Neuronal stem cell (in vitro differentiated cells): Measurements from ENCODE around the gene MAP7D2.

Source experiments
- DNase-seq: peaks from one replicate; pipeline ENCODE4 v3.0.0-alpha.2; 2013; ENCODE audit warnings: low spot score
- H2AFZ ChIP-seq: one replicate; pipeline ENCODE4 v1.6.1; 2013; ENCODE audit warnings: mild to moderate bottlenecking, low read length, inconsistent platforms
- H2AK5ac ChIP-seq: 2 replicates; pipeline ENCODE4 v1.6.1; 2013; ENCODE audit warnings: low read depth, mild to moderate bottlenecking, inconsistent platforms, low read length, moderate library complexity, mixed read lengths
- H2BK120ac ChIP-seq: 2 replicates; pipeline ENCODE4 v1.6.1; 2013; ENCODE audit warnings: low read depth, mild to moderate bottlenecking, inconsistent platforms, low read length, moderate library complexity, mixed read lengths
- H2BK12ac ChIP-seq: one replicate; pipeline ENCODE4 v1.6.1; 2013; ENCODE audit warnings: low read length, inconsistent platforms
- H2BK15ac ChIP-seq: 2 replicates; pipeline ENCODE4 v1.6.1; 2013; ENCODE audit warnings: mild to moderate bottlenecking, low read length, inconsistent platforms, mixed read lengths
- H2BK5ac ChIP-seq: one replicate; pipeline ENCODE4 v1.6.1; 2013; ENCODE audit warnings: inconsistent platforms, mild to moderate bottlenecking, low read length, moderate library complexity
- H3K14ac ChIP-seq: one replicate; pipeline ENCODE4 v1.6.1; 2013; ENCODE audit warnings: low read length, inconsistent platforms
- H3K18ac ChIP-seq: 2 replicates; pipeline ENCODE4 v1.6.1; 2013; ENCODE audit warnings: low read length, inconsistent platforms
- H3K23ac ChIP-seq: 2 replicates; pipeline ENCODE4 v1.6.1; 2013; ENCODE audit warnings: low read depth, mild to moderate bottlenecking, mixed read lengths, low read length, inconsistent platforms; ENCODE audit not compliant: poor library complexity
- H3K27ac ChIP-seq: replicated peaks from 3 replicates; pipeline ENCODE4 v1.5.1; 2013; ENCODE audit warnings: low read length, inconsistent platforms
- H3K27me3 ChIP-seq, 3 experiments: 2 replicates each; pipeline ENCODE4 v1.6.1; 2013; ENCODE audit warnings: low read length in 3 of 3, mild to moderate bottlenecking in 2 of 3, inconsistent platforms in 1 of 3, low read depth in 1 of 3, mixed read lengths in 1 of 3, moderate library complexity in 1 of 3; ENCODE audit not compliant: control insufficient read depth in 3 of 3, insufficient read depth in 3 of 3
- H3K36me3 ChIP-seq, 2 donors: replicated peaks in 1 of 2; 2 replicates each; pipeline ENCODE4 v1.6.1; 2013; ENCODE audit warnings: low read length in 2 of 2; ENCODE audit not compliant: control insufficient read depth in 2 of 2, insufficient read depth in 2 of 2
- H3K4ac ChIP-seq: 2 replicates; pipeline ENCODE4 v1.6.1; 2013; ENCODE audit warnings: inconsistent platforms, mild to moderate bottlenecking, low read length, moderate library complexity
- H3K4me1 ChIP-seq, 2 donors: 1 replicate in 1 of 2; 2 replicates in 1 of 2; pipeline ENCODE4 v1.6.1; 2013; ENCODE audit warnings: low read length in 2 of 2, low read depth in 1 of 2; ENCODE audit not compliant: control insufficient read depth in 2 of 2, insufficient read depth in 1 of 2
- H3K4me2 ChIP-seq: one replicate; pipeline ENCODE4 v1.6.1; 2013; ENCODE audit warnings: mild to moderate bottlenecking, low read length, inconsistent platforms; ENCODE audit not compliant: insufficient read depth, poor library complexity, severe bottlenecking
- H3K4me3 ChIP-seq, 2 donors: 2 replicates each; pipeline ENCODE4 v1.5.1; 2013; ENCODE audit warnings: low read length in 2 of 2, mild to moderate bottlenecking in 2 of 2, inconsistent platforms in 1 of 2, moderate library complexity in 1 of 2
- H3K79me1 ChIP-seq: one replicate; pipeline ENCODE4 v1.6.1; 2013; ENCODE audit warnings: low read depth, mild to moderate bottlenecking, inconsistent platforms, low read length, moderate library complexity
- H3K9ac ChIP-seq: one replicate; pipeline ENCODE4 v1.6.1; 2013; ENCODE audit warnings: mild to moderate bottlenecking, low read depth, low read length, inconsistent platforms; ENCODE audit not compliant: poor library complexity
- H3K9me3 ChIP-seq, 2 donors: replicated peaks in 1 of 2; 2 replicates each; pipeline versions ENCODE3 to v1.6.1; 2013; ENCODE audit warnings: low read length in 2 of 2, mild to moderate bottlenecking in 2 of 2, inconsistent platforms in 1 of 2, low read depth in 1 of 2, mixed read lengths in 1 of 2, moderate library complexity in 1 of 2; ENCODE audit not compliant: control insufficient read depth in 2 of 2, insufficient read depth in 1 of 2
- H4K8ac ChIP-seq: one replicate; pipeline ENCODE4 v1.6.1; 2013; ENCODE audit warnings: low read depth, mild to moderate bottlenecking, inconsistent platforms, low read length, moderate library complexity
- H4K91ac ChIP-seq: one replicate; pipeline ENCODE4 v1.6.1; 2013; ENCODE audit warnings: low read length, low read depth, mild to moderate bottlenecking, inconsistent platforms; ENCODE audit not compliant: poor library complexity
- WGBS, 2 donors: extraction: QIAGEN DNeasy Blood & Tissue Kit; methylation state at CpG; one replicate each; pipeline ENCODE4 v1.1.7; 2013; ENCODE audit warnings: missing lambda C conversion rate in 2 of 2, mixed read lengths in 1 of 2; ENCODE audit not compliant: insufficient read length in 2 of 2, insufficient replicate concordance in 1 of 2; ENCODE audit errors: extremely low coverage in 2 of 2; 5-methylcytosine and 5-hydroxymethylcytosine counted together

MAP7D2 gene

DNA sequence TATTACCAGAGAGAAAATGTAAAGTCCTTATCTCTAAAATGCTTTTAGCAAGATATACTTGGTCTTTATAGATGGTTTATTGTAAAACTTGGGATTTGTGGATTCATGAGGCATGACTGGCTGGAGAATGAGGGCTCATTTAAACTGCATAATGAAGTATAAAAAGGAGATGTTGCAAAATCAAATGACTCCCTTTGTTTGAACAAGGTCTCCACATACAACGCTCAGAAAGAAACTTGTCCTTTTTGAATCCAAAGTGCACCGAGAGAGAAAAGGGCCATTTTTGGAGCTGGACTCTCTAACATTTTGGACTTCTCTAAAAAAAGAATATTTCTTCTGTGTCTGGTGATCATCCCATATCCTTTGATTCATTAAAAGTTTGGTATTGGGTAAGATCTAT is 32.6 kb upstream of the MAP7D2 start:
- no CpG with 5 or more reads among the region's 2 CpGs for WGBS, 2 donors

DNA sequence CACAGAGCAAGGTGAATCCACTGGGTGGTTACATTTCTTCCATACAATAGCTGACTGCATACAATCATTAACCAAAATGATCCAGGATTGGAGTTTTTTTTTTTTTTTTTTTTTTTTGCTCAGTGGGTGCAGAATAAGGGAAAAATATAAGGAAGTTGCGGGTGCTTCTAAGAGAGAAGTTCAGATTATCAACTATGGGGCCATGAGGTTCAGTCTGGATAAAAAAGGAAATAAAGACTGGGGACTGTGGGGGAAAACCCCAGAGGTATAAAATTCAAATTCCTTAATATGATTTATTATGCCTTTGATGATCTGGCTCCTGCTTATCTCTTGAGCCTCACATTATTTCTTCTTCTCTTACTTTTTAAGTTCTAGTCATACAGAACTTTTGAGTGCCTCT is 30.9 kb upstream of the MAP7D2 start:
- no peak for DNase-seq
- Histone ChIP-seq H3K4me1 (no peaks in the 10 kb centered on the region), H3K79me1 (no peaks in the 10 kb centered on the region), H2BK120ac (no peak overlapping the region), H2AFZ (no peak overlapping the region), H2BK12ac (no peak overlapping the region), H3K14ac (no peak overlapping the region), H2AK5ac (no peak overlapping the region), H3K36me3 (peaks cover 0 to 12% of the 10 kb centered on the region in 2 donors), H2BK15ac (no peak overlapping the region), H3K23ac (no peak overlapping the region), H4K8ac (no peak overlapping the region), H4K91ac (no peak overlapping the region), H3K4me2 (no peak overlapping the region), H3K27me3 (no peaks in the 10 kb centered on the region), H2BK5ac (no peak overlapping the region), H3K18ac (no peak overlapping the region), H3K9ac (no peak overlapping the region), H3K9me3 (no peaks in the 10 kb centered on the region), H3K27ac (no peak overlapping the region), H3K4ac (no peak overlapping the region), H3K4me3 (no peak overlapping the region)
- WGBS, 2 donors = no CpG with 5 or more reads among the region's 1 CpG

More for the DNA sequence above, 32.6 kb upstream of the MAP7D2 start:
- no peak overlapping the region for H2BK5ac ChIP-seq
- H3K4me3 ChIP-seq = no peak overlapping the region
- H3K27ac ChIP-seq = no peak overlapping the region
- H4K8ac ChIP-seq = no peak overlapping the region
- H2AK5ac ChIP-seq = no peak overlapping the region
- H3K9ac ChIP-seq = no peak overlapping the region
- no peaks in the 10 kb centered on the region for H3K79me1 ChIP-seq
- H2BK15ac ChIP-seq = no peak overlapping the region
- H3K23ac ChIP-seq = no peak overlapping the region
- H3K27me3 ChIP-seq = no peaks in the 10 kb centered on the region
- no peak overlapping the region for H2AFZ ChIP-seq
- no peak overlapping the region for H2BK12ac ChIP-seq
- no peak for DNase-seq
- H3K18ac ChIP-seq = no peak overlapping the region
- H2BK120ac ChIP-seq = no peak overlapping the region
- H3K4me2 ChIP-seq = no peak overlapping the region
- no peak overlapping the region for H3K4ac ChIP-seq
- peaks cover 0 to 27% of the 10 kb centered on the region in 2 donors for H3K36me3 ChIP-seq
- H3K9me3 ChIP-seq = no peaks in the 10 kb centered on the region
- no peak overlapping the region for H3K14ac ChIP-seq
- H4K91ac ChIP-seq = no peak overlapping the region
- no peaks in the 10 kb centered on the region for H3K4me1 ChIP-seq

DNA sequence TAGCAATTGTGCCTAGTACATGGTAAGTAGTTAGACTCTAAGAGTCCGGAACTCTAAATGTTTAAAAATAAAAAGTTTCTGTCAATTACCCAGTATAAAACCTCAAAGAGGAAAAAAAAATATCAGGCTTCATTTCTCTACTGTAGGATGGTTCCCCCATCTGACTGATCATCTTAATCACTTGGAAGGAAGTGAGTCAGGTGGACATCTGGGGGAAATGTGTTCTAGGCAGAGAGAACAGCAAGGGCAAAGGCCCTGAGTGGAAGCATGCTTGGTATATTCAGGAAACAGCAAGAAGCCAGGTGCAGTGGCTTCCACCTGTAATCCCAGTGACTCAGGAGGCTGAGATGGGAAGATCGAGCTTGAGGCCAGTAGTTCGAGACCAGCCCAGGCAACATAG is 27.8 kb upstream of the MAP7D2 start:
- Histone ChIP-seq H2BK120ac (no peak overlapping the region), H4K91ac (no peak overlapping the region), H3K27me3 (no peaks in the 10 kb centered on the region), H3K18ac (no peak overlapping the region), H3K23ac (no peak overlapping the region), H3K4me1 (no peaks in the 10 kb centered on the region), H3K9me3 (no peaks in the 10 kb centered on the region), H3K4me3 (no peak overlapping the region), H2AK5ac (no peak overlapping the region), H4K8ac (no peak overlapping the region), H3K27ac (no peak overlapping the region), H3K79me1 (no peaks in the 10 kb centered on the region), H3K9ac (no peak overlapping the region), H3K4ac (no peak overlapping the region), H3K14ac (no peak overlapping the region), H2BK5ac (no peak overlapping the region), H2AFZ (no peak overlapping the region), H2BK12ac (no peak overlapping the region), H2BK15ac (no peak overlapping the region), H3K36me3 (peaks cover 0 to 11% of the 10 kb centered on the region in 2 donors), H3K4me2 (no peak overlapping the region)
- WGBS, 2 donors = no CpG with 5 or more reads among the region's 3 CpGs
- no peak for DNase-seq

DNA sequence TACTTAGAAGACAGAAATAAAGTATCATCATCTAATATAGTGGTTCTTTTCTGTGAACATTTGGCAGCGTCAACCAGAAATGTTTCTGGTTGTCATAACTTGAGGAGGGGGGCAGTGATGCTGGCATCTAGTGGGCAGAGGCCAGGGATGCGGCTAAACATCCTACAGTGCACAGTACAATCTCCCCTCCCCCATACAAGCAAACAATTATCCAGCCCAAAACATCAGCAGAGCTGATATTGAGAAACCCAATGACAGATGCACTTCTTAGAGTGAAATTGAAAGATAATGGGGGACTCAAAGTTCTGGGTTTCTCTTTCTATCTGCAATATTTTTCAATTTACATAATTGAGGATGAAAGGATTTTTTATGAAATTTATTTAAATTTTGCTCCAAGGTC is 26.9 kb upstream of the MAP7D2 start:
- Histone ChIP-seq H3K9me3 (no peaks in the 10 kb centered on the region), H2BK15ac (no peak overlapping the region), H4K91ac (no peak overlapping the region), H3K4me3 (no peak overlapping the region), H3K4me1 (no peaks in the 10 kb centered on the region), H4K8ac (no peak overlapping the region), H3K14ac (no peak overlapping the region), H3K18ac (no peak overlapping the region), H3K9ac (no peak overlapping the region), H2BK12ac (no peak overlapping the region), H2BK120ac (no peak overlapping the region), H3K36me3 (peaks cover 0 to 20% of the 10 kb centered on the region in 2 donors), H3K4me2 (no peak overlapping the region), H3K23ac (no peak overlapping the region), H3K4ac (no peak overlapping the region), H2AK5ac (no peak overlapping the region), H2BK5ac (no peak overlapping the region), H3K27me3 (no peaks in the 10 kb centered on the region), H2AFZ (no peak overlapping the region), H3K79me1 (no peaks in the 10 kb centered on the region), H3K27ac (no peak overlapping the region)
- WGBS, 2 donors = no CpG with 5 or more reads among the region's 2 CpGs
- no peak for DNase-seq
